NCI-H2107 (cell line): ENCODE results near the gene ZBTB7C.

Experiments
- DNase-seq: peaks from one replicate; lab custom pipeline; 2025; lab: John Stamatoyannopoulos, UW

Gene ZBTB7C

DNA sequence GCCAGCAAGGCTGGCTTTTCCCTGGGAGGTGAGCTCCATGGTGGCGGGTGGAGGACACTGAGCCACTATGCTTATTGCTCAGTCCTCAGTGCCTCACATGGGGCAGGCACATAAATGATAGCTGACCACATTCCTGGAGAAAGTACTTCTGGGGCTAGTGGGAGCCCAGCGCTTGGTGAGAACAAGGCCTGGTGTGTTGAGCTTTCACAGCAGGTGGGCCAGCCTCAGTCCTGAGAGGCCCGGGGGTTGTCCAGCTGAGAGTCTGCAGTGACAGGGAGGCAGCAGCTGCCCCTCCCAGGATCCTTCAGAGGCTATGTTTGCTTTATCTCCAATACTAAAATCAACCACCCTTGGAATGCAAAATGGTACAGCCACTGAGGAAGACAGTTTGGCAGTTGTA, 217.7 kb downstream of the ZBTB7C start:
- no peak for DNase-seq

DNA sequence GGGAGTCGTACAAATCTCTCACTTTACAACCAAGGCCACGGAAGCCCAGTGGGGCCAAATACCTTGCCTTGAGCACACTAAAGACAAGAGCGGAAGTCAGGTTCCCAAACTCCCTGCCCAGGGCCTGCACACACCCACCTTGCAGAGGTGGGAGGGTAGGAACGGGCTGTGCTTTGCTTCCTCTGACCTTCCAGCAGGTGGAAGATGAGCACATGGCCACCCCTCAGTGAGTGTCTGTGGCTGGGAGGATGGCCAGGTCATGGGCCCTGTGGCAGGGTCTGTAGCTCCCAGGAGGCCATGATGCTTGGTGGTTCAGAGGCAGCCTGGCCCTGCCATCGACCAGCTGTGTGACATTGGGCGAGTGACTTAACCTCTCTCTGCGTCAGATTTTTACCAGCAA, 218.2 kb downstream of the ZBTB7C start:
- no peak for DNase-seq

DNA sequence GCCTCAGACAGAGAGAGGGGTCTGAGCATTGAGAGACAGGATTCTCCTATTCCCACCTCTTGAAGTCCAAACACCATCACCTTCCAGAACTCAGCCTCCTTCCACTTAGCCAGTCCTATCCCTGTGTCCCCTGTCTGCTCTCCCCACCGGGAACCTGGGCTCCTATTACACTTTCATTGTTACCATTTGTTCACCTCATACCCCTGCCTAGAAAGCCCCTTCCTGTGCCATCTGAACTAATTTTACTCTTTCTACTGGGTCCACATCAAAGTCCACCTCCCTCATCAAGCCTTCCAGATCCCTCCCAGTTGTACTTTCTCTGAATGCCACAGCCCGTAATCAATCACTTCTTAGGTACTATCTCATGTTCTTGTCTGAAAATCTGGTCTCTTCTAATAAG, 220.6 kb downstream of the ZBTB7C start:
- DNase-seq, result no peak

DNA sequence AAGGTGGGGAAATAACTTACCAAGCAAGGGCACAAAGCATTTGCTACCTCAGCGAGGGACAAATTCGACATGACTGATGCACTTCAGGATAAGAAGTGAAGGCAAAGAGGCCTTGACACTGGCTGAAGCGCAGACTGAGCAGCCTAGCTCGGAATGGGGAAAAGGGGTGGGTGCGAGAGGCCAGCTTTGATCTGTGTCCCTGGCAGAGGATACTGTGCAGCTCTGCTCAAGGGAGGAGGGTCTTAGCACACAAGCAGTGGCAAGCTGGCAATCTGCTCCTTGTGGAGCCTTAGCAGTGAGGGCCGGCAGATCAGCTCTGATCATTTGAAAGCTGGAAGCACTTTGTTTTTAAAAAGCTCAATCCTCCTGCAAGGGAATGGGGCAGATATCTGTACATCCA, 222.3 kb downstream of the ZBTB7C start:
- DNase-seq, result no peak

DNA sequence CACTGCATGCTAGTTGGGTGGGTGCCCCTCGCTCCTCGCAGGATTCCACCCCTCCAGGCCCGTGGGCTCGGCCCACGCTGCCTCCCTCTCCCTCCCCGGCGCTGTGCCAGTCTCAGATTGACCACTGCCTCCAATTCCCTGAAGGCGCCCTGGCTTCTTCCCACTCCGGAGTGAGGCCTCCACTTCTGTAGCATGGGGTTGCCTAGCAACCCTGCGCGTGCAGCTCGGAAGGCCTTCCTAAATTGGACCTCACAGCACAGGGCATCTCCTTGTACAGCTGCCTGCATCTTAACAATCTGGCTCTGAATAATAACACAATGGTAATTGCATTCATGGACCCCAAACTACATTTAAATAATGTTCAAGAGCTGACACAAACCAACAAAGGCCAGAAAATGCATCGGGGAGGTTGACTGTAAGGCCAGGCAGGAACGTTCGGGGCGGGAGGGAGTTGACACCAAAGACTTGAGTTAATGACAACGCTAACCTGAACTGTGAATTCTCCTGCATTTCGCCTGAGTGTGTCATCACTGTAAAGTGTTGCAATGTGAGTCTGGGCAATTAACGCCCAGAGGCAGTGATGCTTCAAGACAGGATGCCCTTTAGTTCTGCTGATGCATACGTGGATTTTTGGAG, 222.9 kb downstream of the ZBTB7C start:
- DNase-seq, result no peak

DNA sequence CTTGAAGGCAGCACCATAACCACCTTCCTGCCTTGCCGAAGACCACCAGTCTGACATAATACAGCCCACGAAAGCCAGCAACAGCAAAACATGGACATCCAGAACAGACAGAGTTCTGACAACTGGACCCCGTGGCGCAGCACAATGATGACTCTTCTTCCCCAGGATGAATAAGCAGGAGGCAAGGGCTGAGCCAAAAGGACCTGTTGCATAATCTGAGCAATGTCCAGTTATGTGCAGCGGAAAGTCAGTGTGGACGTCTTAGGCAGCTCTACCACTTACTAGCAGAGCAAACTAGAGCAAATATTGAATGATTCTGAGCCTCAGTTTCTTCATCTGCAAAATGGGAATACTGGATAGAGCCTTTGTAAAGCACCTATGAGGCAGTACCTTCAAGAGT, 225.1 kb downstream of the ZBTB7C start:
- DNase-seq, result no peak

DNA sequence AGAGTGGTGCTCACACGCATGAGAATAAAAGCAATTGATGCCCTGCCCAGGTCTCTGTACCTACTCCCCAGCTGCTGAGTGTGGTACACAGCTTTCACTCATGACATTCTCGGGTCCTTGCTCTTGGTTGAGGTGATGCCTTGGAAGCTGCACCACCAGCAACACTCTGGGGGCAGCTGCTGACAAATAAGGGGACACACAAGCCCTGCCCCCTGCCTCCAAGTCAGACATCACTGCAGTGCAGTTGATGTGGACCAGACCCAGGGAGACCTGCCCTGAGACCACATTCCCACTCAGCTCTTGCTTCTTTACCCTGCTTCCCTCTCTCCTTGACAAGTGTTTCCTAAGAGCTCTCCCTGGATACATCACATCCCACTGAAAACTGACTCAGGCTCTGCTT, 225.6 kb downstream of the ZBTB7C start:
- DNase-seq, result no peak

DNA sequence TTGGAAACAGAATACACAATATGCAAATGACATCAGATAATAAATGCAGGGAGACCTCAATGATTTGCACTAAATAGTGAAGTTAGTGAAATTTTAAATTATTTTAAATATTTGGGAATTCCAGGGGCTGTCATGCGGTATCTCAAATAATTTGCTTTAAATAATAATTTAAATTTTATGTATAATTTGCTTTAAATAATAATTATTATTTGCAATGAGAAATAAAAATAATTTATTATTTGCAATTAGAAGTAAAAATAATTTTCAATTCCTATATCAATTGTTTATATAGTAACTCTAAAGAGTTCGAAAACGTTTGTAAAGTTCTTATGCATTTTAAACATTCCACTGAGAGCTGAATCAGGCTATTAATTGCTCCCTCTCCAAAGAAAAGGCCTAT, 226.4 kb downstream of the ZBTB7C start:
- no peak for DNase-seq

DNA sequence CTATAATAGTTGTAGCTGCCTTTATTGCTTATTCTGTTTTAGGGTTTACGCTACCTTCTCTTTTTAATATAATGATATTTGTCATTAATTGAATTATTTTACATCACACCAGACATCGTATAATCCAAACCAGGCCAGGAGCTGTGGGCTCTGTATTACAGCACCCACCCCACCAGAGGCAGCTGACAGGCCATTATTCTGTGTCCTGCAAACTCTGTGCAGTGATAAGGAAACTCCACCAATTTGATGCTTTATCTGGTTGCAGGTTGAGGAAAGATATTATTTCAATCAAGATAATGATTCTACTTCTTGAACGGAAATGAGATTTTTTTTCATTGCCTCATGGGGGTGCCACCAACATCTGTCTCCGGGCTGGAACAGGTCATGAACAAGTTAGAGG, 227.3 kb downstream of the ZBTB7C start:
- DNase-seq, result no peak

DNA sequence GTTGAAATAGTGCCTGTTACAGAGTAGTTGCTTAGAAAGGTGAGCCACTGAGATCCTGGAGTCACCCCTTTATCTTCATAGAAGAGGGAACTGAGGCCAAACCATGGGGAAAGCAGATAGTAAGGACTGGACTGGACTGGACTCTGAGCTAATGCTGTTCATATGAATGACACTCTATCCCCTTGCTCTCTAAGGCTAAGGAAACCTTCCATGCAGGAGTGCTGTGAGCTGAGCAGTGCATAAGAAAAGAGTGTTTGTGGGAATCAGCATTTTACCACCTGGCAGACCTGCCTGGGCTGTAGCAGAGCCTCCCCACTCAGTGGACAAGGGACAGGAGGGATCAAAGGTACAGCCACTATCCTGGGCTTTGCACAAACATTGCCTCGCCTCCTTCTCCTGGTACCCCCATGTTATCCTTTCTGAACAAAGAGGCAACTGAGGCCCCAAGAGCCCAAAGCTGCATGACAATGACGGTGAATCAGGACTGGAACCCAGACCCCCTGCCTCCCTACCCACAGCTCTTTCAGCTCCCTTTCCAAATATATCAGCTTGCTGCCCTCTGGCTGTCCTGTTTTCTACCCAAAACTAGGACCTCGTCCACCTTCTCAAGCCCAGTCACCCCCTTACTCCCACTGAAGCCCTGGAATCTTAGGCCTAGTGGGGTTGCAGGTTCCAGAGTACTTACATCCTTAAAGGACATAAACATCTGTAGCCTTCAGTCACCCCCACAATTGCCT, 227.9 kb downstream of the ZBTB7C start:
- no peak for DNase-seq

DNA sequence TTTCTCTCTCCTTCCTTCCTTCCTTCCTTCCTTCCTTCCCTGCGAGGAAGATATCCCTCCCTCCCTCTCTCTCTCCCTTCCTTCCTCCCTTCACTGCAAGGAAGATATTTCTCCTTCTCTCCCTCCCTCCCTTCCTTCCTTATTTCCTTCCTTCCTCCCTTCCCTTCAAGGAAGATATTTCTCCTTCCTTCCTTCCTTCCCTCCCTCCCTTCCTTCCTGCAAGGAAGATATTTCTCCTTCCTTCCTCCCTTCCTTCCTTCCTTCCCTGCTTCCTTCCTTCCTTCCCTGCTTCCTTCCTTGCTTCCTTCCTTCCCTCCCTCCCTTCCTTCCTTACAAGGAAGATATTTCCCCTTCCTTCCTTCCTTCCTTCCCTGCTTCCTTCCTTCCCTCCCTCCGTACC, 229.5 kb downstream of the ZBTB7C start:
- DNase-seq, result no peak

DNA sequence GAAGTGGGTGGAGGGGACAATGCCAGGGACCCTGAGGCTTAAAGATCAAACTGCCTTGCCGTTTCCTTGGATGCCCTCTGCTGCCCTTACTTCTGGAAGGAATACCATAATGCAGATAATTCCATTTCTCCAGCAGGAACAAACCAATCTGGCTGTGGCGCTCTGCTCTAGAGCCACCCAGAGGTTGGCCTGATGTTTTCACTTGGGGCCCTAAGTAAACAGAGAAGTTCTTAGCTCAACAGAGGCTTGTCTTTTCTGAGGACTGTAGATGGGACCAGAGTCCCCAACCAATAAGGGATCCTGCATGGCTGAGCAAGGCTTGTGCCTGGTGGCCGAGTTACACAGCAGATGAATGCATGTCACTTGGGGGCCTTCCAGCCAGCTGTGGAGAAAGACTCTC, 230.2 kb downstream of the ZBTB7C start:
- no peak for DNase-seq

DNA sequence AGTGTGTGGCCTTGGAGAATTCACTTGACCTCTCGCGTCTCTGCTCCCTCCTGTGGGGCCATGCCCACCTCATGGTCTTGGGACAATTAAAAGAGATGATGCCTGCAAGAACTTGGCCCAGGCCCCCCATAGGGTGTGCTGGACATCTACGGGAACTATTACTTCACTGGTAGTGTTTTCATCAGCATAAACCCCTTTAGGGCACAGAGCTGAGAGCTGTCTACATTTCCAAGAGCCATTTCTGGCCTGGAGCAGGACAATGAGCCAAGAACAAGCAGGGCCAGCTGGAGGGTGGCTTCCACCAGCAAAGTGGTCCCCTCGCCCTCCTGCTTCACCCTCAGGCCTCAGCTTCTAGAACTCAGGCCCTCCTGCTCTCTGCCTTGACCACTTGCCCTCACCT, 232.3 kb downstream of the ZBTB7C start:
- no peak for DNase-seq

DNA sequence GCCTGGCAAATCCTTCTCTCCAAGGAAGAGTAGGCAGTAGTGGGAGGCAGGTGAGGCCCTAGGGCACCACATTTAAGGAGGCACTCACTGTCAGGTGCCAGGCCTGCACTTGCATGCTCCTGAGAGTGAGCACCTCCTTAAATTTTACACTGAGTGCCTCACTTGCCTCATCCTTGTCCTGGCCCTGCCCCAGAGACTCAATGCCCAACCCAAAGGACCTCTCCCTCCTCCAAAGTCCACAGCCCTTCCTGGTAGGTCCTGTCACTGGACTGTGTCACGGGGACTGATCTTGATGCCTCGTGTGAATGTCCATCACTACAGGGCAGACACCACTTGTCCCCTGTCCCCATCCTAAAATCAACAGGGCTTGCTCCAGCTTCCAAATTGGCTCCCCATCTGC, 235.6 kb downstream of the ZBTB7C start:
- DNase-seq, result no peak

DNA sequence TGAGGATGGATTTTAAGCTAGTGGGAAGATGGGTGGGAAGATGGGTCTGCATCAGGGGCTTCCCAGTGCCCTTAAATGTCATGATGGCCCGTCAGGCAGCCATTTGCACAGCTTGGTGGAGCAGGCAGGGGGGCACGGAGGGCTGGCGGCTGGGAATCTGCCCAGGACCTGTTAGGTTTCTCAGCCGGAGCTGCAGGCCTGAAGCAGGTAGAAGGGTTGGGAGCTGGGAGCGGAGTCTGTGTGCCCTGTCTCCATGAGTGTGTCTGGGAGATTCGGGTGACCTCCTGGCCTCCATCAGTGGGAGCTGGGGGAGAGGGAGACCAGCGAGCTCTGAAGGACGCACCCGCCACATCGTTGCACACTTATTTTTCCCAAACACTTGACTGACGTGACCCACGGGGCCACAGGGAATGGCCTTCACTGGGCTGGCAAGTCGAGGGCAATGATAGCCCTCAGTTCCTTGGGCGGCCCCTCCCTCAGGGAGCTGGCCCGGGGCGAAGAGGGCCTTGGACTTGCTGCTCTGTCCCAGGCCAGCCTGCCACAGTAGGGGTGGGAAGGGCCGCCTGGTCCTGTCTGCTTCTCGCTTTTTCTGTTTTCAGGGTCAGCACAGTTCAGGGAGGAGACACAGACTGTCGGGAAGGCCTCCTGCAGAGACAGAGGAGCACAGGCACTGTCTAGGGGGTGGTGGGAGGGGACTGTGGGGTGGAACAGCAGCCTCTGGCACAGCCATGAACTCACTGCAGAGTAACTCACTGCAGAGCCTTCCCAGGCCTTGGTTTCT, 236.8 kb downstream of the ZBTB7C start:
- DNase-seq, result no peak

DNA sequence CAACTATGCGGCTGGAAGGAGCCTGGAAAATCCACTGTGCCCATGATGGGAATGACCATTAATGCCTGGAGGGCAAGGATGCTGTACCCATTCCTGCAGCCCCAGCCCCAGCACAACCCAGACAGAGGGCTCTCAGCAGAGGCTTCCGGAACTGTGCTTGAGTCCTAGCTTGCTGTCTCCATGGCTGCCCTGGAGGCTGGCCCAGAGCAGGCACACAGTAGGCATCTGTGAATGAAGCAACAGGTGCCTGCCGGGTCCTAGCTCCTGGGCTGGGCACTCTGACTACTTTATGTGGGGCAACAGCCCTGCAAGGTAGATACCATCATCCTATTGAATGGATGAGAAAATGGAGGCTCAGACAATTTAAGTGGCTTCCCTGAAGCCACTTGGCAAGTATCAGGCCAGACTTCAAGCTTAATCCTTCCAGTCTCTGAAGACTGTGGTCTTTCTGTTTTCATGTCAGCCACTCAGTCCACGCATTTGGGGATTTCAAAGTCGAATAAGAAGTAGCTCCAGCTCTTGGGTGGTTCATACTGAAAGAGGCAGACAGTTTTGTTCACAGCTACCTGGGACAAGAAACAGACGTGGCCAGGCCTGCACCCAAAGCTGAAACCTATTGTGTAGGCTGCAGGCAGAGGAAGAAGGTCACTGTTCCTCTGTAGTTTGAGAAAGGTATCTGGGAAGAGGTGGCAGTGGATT, 237.5 kb downstream of the ZBTB7C start:
- DNase-seq, result no peak

DNA sequence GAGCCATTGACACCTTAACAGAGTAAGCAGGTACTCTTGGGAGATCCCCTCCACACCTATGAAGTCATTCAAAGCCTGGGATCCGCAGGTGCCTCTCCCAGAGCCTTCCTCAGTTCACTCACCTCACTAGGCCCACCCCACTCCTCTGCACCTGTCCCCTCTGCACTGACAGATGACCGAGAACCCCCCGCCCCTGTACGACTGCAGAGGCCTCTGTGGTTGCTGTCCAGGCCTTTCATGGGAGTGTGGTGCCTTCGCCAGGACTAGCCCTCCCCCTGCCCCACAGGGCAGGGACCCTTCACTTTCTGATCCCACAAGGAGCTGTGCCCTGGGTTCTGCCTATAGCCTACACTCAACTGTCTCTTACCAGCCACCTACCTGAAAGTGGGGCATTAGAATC, 238.5 kb downstream of the ZBTB7C start:
- no peak for DNase-seq

DNA sequence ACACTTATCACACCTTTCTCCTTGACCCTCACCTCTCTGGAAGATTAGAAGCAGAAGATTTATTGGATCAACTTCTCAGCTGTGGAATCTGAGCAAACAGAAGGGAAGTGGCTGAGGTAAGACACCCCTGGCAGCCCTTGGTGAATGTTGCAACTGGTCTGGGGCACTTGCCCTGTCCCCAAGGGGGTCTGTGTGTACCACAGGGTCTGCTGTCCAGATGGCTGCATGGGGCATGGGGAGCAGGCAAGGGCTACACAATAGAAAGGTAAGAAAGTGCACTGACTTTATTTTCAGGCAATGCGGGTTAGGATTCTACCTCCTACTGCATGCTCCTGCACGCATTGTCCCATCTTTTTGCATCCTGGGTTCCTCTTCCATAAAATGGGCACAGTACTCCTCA, 240.3 kb downstream of the ZBTB7C start:
- no peak for DNase-seq

DNA sequence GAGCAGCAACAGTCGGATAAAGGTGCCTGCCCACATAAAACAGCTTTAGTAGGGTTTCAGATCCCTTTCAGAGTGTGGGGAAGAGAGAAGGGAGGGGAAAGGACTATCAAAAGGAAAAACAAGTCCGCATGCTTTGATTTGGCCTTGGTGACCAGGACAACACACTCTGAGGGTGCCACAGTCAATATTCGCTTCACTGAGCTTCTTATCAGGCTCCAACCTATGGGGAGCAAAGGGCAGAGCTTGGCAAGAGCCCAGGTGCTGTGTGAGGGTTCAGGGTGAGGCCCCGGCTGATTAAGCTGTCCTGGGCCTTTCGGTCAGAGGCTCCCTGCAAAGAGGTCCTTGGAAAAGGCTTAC, 241.3 kb downstream of the ZBTB7C start:
- DNase-seq, result no peak

DNA sequence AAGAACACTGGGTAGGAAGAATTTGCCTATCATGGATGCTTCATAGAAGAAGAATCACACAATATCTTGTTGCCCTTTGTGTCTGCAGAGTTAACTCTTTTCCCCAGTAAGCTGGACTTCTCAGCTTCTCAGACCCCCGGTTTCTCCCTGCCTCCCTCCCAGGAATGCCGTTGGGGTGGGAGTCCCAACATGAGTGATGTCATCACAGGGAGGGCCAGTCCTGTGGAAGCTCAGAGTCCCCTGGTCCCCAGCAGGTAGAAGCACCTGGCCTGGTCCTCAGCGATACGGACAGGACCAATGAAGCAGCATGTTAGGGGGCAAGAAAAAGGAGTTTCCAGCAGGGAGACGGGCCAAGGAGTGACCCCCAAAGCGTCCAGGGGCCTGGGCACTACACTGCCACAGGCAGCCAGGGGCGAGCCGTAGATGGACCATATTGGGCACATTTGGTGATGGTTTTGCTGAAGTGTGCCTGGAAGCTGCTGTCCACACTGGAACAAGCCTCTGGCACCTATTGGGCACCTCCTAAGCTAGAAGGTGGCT, 242.8 kb downstream of the ZBTB7C start:
- no peak for DNase-seq

DNA sequence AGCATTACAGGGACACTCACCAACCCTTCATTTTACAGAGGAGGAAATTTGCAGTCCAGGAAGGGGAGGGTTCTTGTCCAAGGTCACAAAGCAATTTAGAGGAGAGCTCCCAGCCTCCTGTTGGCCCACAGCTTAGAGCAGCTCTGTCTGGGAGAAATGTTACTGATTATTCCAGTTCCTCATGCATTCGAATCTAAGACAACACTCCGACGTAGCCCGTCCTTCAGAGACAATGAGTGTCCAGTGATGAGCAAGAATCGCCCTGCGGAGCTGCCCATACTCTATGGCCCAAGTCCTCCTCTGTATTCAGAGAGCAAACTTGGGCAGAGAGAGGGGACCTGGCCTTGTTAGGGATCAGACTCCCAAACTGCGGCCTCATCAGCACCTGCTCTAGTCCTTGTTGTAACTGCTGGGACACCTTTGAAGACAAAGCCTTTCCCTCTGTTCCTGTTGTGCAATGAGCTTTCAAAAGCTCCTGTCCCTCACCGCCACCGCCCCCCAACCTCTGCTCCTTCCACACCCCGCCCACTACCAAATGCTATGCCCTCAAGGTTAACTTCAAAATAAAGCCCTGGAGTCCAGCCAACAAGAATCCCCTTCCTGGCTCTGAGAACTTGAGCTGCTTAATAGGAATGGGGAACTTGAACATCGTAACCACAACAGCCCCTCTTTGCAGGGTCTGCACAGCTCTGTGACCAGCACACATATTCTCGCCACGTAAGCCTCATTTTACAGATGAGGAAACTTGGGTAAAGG, 243.9 kb downstream of the ZBTB7C start:
- DNase-seq, result no peak

DNA sequence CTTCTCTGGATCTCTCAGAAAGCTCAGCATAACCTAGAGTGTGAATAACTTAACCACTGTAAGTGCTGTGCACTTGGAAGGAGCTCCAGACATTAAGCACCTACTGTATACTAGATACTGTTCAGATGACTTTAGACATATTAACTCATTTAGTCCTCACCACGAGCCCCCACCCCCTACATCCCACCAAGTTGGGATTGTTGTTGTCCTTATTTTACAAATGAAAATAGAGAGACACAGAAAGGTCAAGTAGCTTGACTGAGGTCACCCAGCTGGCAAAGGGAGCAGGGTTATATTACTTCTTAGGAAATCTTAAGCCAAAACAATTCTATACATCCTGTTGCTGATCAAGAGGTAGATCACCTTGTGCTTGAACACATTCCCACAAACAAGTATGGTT, 244.5 kb downstream of the ZBTB7C start:
- no peak for DNase-seq
